Endodermal cell (in vitro differentiated cells): ENCODE data around the gene NCKAP5. TPM values are rescaled to one million over a fixed set of nuclear protein-coding genes. Genes with fewer than 3 reads are reported as not detected.

ENCODE experiments used
- DNase-seq: peaks from one replicate; pipeline ENCODE4 v3.0.0-alpha.2; 2017
- H3K27ac ChIP-seq: 2 replicates; pipeline ENCODE4 v1.5.1; 2013; ENCODE audit warnings: mild to moderate bottlenecking, low read depth, low read length, moderate library complexity
- H3K27me3 ChIP-seq: 2 replicates; pipeline ENCODE4 v1.6.1; 2013; ENCODE audit warnings: mild to moderate bottlenecking, low read length, moderate library complexity; ENCODE audit not compliant: insufficient read depth, control insufficient read depth, poor library complexity, severe bottlenecking
- H3K36me3 ChIP-seq: 2 replicates; pipeline ENCODE4 v1.7.0; 2013; ENCODE audit warnings: mild to moderate bottlenecking, low read length, moderate library complexity; ENCODE audit not compliant: control insufficient read depth, insufficient read depth
- H3K4me1 ChIP-seq: one replicate; pipeline ENCODE4 v1.7.0; 2013; ENCODE audit warnings: low read length; ENCODE audit not compliant: control insufficient read depth, insufficient read depth
- H3K4me3 ChIP-seq: 2 replicates; pipeline ENCODE4 v1.5.1; 2013; ENCODE audit warnings: mild to moderate bottlenecking, low read length, moderate library complexity
- H3K9ac ChIP-seq: 2 replicates; pipeline ENCODE4 v1.6.1; 2013; ENCODE audit warnings: mild to moderate bottlenecking, low read length, moderate library complexity; ENCODE audit not compliant: poor library complexity, severe bottlenecking; ENCODE audit errors: extremely low read depth
- H3K9me3 ChIP-seq: 2 replicates; pipeline ENCODE4 v1.6.1; 2013; ENCODE audit warnings: mild to moderate bottlenecking, low read length, moderate library complexity; ENCODE audit not compliant: control insufficient read depth
- H3K27ac Mint-ChIP-seq: 2 replicates; pipeline ENCODE4 v1.8.0; 2020; ENCODE audit warnings: mixed read lengths
- H3K27me3 Mint-ChIP-seq: 2 replicates; pipeline ENCODE4 v1.8.0; 2021; ENCODE audit warnings: mild to moderate bottlenecking, mixed read lengths; ENCODE audit not compliant: insufficient read depth
- H3K36me3 Mint-ChIP-seq: 2 replicates; pipeline ENCODE4 v1.8.0; 2020; ENCODE audit warnings: low read depth, mixed read lengths
- H3K4me1 Mint-ChIP-seq: 2 replicates; pipeline ENCODE4 v1.8.0; 2020; ENCODE audit warnings: mixed read lengths
- H3K4me3 Mint-ChIP-seq: 2 replicates; pipeline ENCODE4 v1.8.0; 2020; ENCODE audit warnings: mild to moderate bottlenecking, moderate library complexity, mixed read lengths
- H3K9me3 Mint-ChIP-seq: 2 replicates; pipeline ENCODE4 v1.8.0; 2020; ENCODE audit warnings: mild to moderate bottlenecking, mixed read lengths
- CTCF ChIP-seq: fragments of 200-600 bp; sonication (generic); conservative IDR thresholded peaks from 2 replicates; pipeline ENCODE4 v1.5.0; 2021; ENCODE audit warnings: antibody characterized with exemption, mild to moderate bottlenecking
- WGBS, 2 experiments: methylation state at CpG; one replicate each; pipeline versions ENCODE4 v1.1.5 to v1.1.7; 2013; ENCODE audit warnings: missing lambda C conversion rate in 2 of 2, mixed read lengths in 1 of 2; ENCODE audit not compliant: insufficient coverage in 1 of 2, insufficient read length in 1 of 2; 5-methylcytosine and 5-hydroxymethylcytosine counted together
- total RNA-seq, 2 donors: library from RNA; stranded (reverse); fragmentation: NEBNext Ultra II Directional in 1 of 2; extraction: Animal tissue kit (Norgen Biotek cat#: 25700) in 1 of 2; gene quantifications; 2 replicates in 1 of 2; 3 replicates in 1 of 2; pipeline ENCODE4 v1.2.1, GENCODE V29; 2021

NCKAP5 gene
- total RNA-seq, 2 donors from 2014 or later, result 0.58 to 0.92 TPM

DNA sequence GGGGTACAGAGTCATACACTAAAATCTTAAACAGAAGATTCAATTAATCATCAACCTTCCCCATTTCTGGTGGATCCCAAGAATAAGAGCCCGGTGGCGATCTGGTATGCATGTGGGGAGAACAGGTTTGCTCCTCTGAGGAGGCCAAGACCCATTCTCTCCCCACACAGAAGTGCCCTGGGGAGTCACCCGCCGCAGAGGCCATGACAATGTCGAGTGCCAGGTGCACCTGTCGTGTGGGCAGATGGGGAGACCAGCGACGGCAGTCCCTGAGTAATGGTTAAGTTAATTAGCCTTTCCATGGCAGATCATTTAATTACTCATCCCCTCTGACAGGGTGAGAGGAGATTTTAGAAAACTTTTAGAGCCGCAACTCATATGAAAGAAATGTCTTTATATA lies 345.0 kb downstream of the NCKAP5 start:
- Histone ChIP-seq H3K27me3 (no peaks in the 10 kb centered on the region), H3K4me1 (no peaks in the 10 kb centered on the region), H3K9me3 (no peaks in the 10 kb centered on the region), H3K4me3 (no peak overlapping the region), H3K9ac (no peak overlapping the region), H3K27ac (no peak overlapping the region), H3K36me3 (no peaks in the 10 kb centered on the region)
- TF ChIP-seq CTCF, result no peak
- 90 to 97% methylated on average over 4 to 9 of the region's 9 CpGs for WGBS, 2 experiments
- DNase-seq, result no peak
- no peak overlapping the region for H3K27ac Mint-ChIP-seq
- H3K36me3 Mint-ChIP-seq, result no peaks in the 10 kb centered on the region
- H3K4me3 Mint-ChIP-seq, result no peak overlapping the region
- no peaks in the 10 kb centered on the region for H3K4me1 Mint-ChIP-seq
- H3K27me3 Mint-ChIP-seq, result no peaks in the 10 kb centered on the region
- no peaks in the 10 kb centered on the region for H3K9me3 Mint-ChIP-seq

DNA sequence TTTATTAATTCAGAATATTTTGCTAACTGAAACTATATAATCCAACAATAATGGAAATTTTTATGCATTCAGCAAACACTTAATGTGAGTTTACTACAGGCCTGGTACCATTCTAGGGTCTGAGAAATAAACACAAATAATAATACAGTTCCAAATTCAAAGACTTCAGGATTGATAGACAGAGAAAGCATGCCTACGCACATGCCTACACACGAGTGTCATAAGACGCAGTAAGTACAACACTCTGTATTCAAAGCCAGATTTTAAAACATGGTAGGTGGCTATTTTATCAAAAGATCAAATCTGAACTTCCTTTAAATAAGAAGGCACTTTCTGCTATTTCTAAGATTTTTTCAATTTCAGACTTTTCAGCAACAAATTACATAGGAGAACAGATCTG lies 346.9 kb downstream of the NCKAP5 start:
- no peak for DNase-seq

GRCh38 chr2:133218204-133218603 lies 350.1 kb downstream of the NCKAP5 start:
- Histone ChIP-seq H3K27me3 (no peaks in the 10 kb centered on the region), H3K36me3 (no peaks in the 10 kb centered on the region), H3K27ac (no peak overlapping the region), H3K9ac (no peak overlapping the region), H3K9me3 (peaks cover 6% of the 10 kb centered on the region), H3K4me3 (no peak overlapping the region), H3K4me1 (no peaks in the 10 kb centered on the region)
- H3K4me3 Mint-ChIP-seq, result no peak overlapping the region
- H3K27ac Mint-ChIP-seq, result no peak overlapping the region
- DNase-seq, result no peak
- no peak for TF ChIP-seq CTCF
- 90 to 97% methylated on average over 4 of the region's 4 CpGs for WGBS, 2 experiments
- peaks cover 4% of the 10 kb centered on the region for H3K9me3 Mint-ChIP-seq
- no peaks in the 10 kb centered on the region for H3K36me3 Mint-ChIP-seq
- no peaks in the 10 kb centered on the region for H3K27me3 Mint-ChIP-seq
- no peaks in the 10 kb centered on the region for H3K4me1 Mint-ChIP-seq

More for the DNA sequence above, 346.9 kb downstream of the NCKAP5 start:
- Histone ChIP-seq H3K9ac (no peak overlapping the region), H3K9me3 (no peaks in the 10 kb centered on the region), H3K27me3 (no peaks in the 10 kb centered on the region), H3K4me3 (no peak overlapping the region), H3K36me3 (no peaks in the 10 kb centered on the region), H3K4me1 (no peaks in the 10 kb centered on the region), H3K27ac (no peak overlapping the region)
- no peaks in the 10 kb centered on the region for H3K27me3 Mint-ChIP-seq
- no peaks in the 10 kb centered on the region for H3K36me3 Mint-ChIP-seq
- H3K4me3 Mint-ChIP-seq, result no peak overlapping the region
- no peak overlapping the region for H3K27ac Mint-ChIP-seq
- no peaks in the 10 kb centered on the region for H3K9me3 Mint-ChIP-seq
- no peaks in the 10 kb centered on the region for H3K4me1 Mint-ChIP-seq
- 92 to 100% methylated on average over 3 of the region's 3 CpGs for WGBS, 2 experiments
- no peak for TF ChIP-seq CTCF
